Neural progenitor cell (in vitro differentiated cells): Measurements from ENCODE around the gene UPB1. TPM values are rescaled to one million over a fixed set of nuclear protein-coding genes. Genes with fewer than 3 reads are reported as not detected.

ENCODE experiments used
- DNase-seq: peaks from one replicate; pipeline ENCODE4 v3.0.0-alpha.2; 2016; ENCODE audit warnings: low spot score
- H2AFZ ChIP-seq: fragments of 200-600 bp; sonication (generic); replicated peaks from 2 replicates; pipeline ENCODE4 v1.6.1; 2016; ENCODE audit warnings: antibody characterized with exemption
- H3F3A ChIP-seq: fragments of 200-600 bp; sonication (generic); 2 replicates; pipeline ENCODE4 v1.6.1; 2016; ENCODE audit warnings: antibody characterized with exemption, low read depth
- H3K27ac ChIP-seq: fragments of 200-600 bp; sonication (generic); 2 replicates; pipeline ENCODE4 v1.5.1; 2016; ENCODE audit warnings: mild to moderate bottlenecking
- H3K27me3 ChIP-seq: fragments of 200-600 bp; sonication (generic); 2 replicates; pipeline ENCODE4 v1.6.1; 2016; ENCODE audit warnings: mild to moderate bottlenecking, moderate library complexity
- H3K36me3 ChIP-seq: fragments of 200-600 bp; sonication (generic); 2 replicates; pipeline ENCODE4 v1.5.1; 2016
- H3K4me1 ChIP-seq: fragments of 200-600 bp; sonication (generic); 2 replicates; pipeline ENCODE4 v1.6.1; 2016; ENCODE audit warnings: mixed run types
- H3K4me2 ChIP-seq: fragments of 200-600 bp; sonication (generic); 2 replicates; pipeline ENCODE4 v1.6.1; 2016
- H3K4me3 ChIP-seq: fragments of 200-600 bp; sonication (generic); 2 replicates; pipeline ENCODE4 v1.5.1; 2016
- H3K79me2 ChIP-seq: fragments of 200-600 bp; sonication (generic); 2 replicates; pipeline ENCODE4 v1.6.1; 2016; ENCODE audit warnings: low read depth
- H3K9ac ChIP-seq: fragments of 200-600 bp; sonication (generic); 2 replicates; pipeline ENCODE4 v1.6.1; 2016
- H3K9me3 ChIP-seq: fragments of 200-600 bp; sonication (generic); 2 replicates; pipeline ENCODE4 v1.5.1; 2016; ENCODE audit warnings: low read depth
- H4K20me1 ChIP-seq: fragments of 200-600 bp; sonication (generic); 2 replicates; pipeline ENCODE4 v1.6.1; 2016; ENCODE audit warnings: low read depth
- H3K27ac Mint-ChIP-seq: 3 replicates; pipeline ENCODE4 v1.8.0; 2021; ENCODE audit warnings: mixed read lengths
- H3K27me3 Mint-ChIP-seq: 2 replicates; pipeline ENCODE4 v1.8.0; 2022; ENCODE audit warnings: low read depth, mild to moderate bottlenecking, inconsistent platforms, moderate library complexity, mixed read lengths; ENCODE audit not compliant: insufficient read depth
- H3K36me3 Mint-ChIP-seq: 3 replicates; pipeline ENCODE4 v1.8.0; 2021; ENCODE audit warnings: mixed read lengths
- H3K4me1 Mint-ChIP-seq: 3 replicates; pipeline ENCODE4 v1.8.0; 2021; ENCODE audit warnings: mixed read lengths
- H3K4me3 Mint-ChIP-seq: 3 replicates; pipeline ENCODE4 v1.8.0; 2021; ENCODE audit warnings: mild to moderate bottlenecking, moderate library complexity, mixed read lengths
- H3K9me3 Mint-ChIP-seq: 3 replicates; pipeline ENCODE4 v1.8.0; 2020; ENCODE audit warnings: mixed read lengths
- EZH2 ChIP-seq: fragments of 200-600 bp; sonication (generic); IDR thresholded peaks from 2 replicates; pipeline ENCODE4 v1.6.1; 2017; ENCODE audit warnings: antibody characterized with exemption, mild to moderate bottlenecking, moderate library complexity
- EZH2phosphoT487 ChIP-seq: fragments of 200-600 bp; sonication (generic); IDR thresholded peaks from 2 replicates; pipeline ENCODE4 v1.6.1; 2017; ENCODE audit warnings: antibody characterized with exemption
- total RNA-seq: library from RNA; depleted of rRNA; stranded (reverse); fragments of >200 nt; gene quantifications from 2 replicates; pipeline ENCODE4 v1.2.3, GENCODE V29; 2015; ENCODE audit warnings: low replicate concordance
- TF ChIP-seq, protein P1 (sequence below): fragments of 200-600 bp; sonication (generic); IDR thresholded peaks from 2 replicates; pipeline ENCODE4 v1.5.1; 2017; ENCODE audit warnings: antibody characterized with exemption, mild to moderate bottlenecking

Gene UPB1
- total RNA-seq, 1 donor from 2014 or later, result 0.17 TPM

DNA sequence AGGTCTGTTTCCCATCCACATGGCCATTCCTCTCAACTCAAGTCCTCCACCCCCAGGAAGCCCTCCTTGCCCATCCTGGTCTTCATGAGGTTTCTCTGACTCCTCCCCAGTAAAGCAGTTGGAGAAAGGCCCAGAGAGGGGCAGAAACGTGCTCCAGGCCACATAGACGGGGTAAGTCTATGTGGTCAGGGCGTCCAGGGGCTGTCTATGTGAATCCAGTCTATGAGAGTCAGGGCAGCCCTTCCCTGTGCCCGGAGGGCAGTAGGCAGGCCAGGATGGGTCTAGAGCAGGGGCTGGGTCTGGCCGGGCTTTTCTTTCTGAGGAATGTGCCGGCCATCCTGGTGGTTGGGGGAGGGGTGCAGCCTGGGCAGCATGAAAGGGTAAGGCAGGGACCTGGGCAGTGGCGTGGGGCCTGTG, 48.1 kb downstream of the UPB1 start:
- Histone ChIP-seq H3F3A (no peaks in the 10 kb centered on the region), H2AFZ (no peak overlapping the region), H3K4me3 (no peak overlapping the region), H3K4me1 (no peaks in the 10 kb centered on the region), H3K9ac (no peak overlapping the region), H4K20me1 (peaks cover 3% of the 10 kb centered on the region), H3K27me3 (no peaks in the 10 kb centered on the region), H3K36me3 (no peaks in the 10 kb centered on the region), H3K9me3 (no peaks in the 10 kb centered on the region), H3K4me2 (no peak overlapping the region), H3K79me2 (no peaks in the 10 kb centered on the region), H3K27ac (no peak overlapping the region)
- H3K4me1 Mint-ChIP-seq, result no peaks in the 10 kb centered on the region
- no peaks in the 10 kb centered on the region for H3K27me3 Mint-ChIP-seq
- H3K9me3 Mint-ChIP-seq, result no peaks in the 10 kb centered on the region
- no peak for DNase-seq
- TF ChIP-seq EZH2phosphoT487 (no peak), EZH2 (no peak)
- TF ChIP-seq, protein P1, sequence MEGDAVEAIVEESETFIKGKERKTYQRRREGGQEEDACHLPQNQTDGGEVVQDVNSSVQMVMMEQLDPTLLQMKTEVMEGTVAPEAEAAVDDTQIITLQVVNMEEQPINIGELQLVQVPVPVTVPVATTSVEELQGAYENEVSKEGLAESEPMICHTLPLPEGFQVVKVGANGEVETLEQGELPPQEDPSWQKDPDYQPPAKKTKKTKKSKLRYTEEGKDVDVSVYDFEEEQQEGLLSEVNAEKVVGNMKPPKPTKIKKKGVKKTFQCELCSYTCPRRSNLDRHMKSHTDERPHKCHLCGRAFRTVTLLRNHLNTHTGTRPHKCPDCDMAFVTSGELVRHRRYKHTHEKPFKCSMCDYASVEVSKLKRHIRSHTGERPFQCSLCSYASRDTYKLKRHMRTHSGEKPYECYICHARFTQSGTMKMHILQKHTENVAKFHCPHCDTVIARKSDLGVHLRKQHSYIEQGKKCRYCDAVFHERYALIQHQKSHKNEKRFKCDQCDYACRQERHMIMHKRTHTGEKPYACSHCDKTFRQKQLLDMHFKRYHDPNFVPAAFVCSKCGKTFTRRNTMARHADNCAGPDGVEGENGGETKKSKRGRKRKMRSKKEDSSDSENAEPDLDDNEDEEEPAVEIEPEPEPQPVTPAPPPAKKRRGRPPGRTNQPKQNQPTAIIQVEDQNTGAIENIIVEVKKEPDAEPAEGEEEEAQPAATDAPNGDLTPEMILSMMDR, result no peak
- H3K4me3 Mint-ChIP-seq, result no peak overlapping the region
- no peak overlapping the region for H3K27ac Mint-ChIP-seq
- peaks cover 19% of the 10 kb centered on the region for H3K36me3 Mint-ChIP-seq

DNA sequence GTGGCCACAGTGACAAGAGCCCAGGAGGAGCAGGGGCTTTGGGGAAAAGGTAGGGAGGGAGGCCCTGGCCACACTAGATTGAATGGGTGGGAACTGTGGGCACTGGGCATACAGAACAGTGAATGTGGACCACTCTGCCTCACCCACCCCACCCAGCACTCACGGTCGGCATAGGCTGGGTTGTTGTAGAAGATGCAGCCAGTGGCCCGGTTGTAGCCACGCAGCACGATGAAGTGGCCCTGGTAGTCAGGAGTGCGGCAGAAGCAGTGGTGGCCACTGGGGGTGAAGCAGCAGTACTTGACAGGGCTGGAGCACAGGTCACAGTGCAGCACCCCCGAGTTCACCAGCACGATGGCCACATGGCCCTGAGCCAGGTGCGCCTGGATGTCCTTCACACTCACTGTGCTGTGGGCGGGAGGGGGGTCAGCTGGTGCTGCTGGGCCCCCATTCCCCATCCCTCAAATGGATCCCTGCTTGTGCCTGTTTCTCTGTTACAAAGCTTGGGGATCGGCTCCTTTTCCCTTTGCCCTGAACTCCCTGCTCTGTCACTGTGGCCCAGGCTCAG, 48.6 kb downstream of the UPB1 start:
- Mint-ChIP-seq H3K27ac (no peak overlapping the region), H3K36me3 (peaks cover 24% of the 10 kb centered on the region), H3K9me3 (no peaks in the 10 kb centered on the region), H3K27me3 (peaks cover 2% of the 10 kb centered on the region), H3K4me3 (no peak overlapping the region), H3K4me1 (no peaks in the 10 kb centered on the region)
- no peak overlapping the region for H3K4me3 ChIP-seq
- H3F3A ChIP-seq, result no peaks in the 10 kb centered on the region
- peaks cover under 1% of the 10 kb centered on the region for H3K79me2 ChIP-seq
- no peak overlapping the region for H3K27ac ChIP-seq
- H3K27me3 ChIP-seq, result no peaks in the 10 kb centered on the region
- TF ChIP-seq, protein P1, result no peak
- TF ChIP-seq EZH2 (no peak), EZH2phosphoT487 (no peak)
- DNase-seq, result no peak
- H4K20me1 ChIP-seq, result peaks cover 3% of the 10 kb centered on the region
- no peaks in the 10 kb centered on the region for H3K4me1 ChIP-seq
- H3K4me2 ChIP-seq, result no peak overlapping the region
- H3K9me3 ChIP-seq, result no peaks in the 10 kb centered on the region
- H3K36me3 ChIP-seq, result no peaks in the 10 kb centered on the region
- no peak overlapping the region for H3K9ac ChIP-seq
- H2AFZ ChIP-seq, result no peak overlapping the region

DNA sequence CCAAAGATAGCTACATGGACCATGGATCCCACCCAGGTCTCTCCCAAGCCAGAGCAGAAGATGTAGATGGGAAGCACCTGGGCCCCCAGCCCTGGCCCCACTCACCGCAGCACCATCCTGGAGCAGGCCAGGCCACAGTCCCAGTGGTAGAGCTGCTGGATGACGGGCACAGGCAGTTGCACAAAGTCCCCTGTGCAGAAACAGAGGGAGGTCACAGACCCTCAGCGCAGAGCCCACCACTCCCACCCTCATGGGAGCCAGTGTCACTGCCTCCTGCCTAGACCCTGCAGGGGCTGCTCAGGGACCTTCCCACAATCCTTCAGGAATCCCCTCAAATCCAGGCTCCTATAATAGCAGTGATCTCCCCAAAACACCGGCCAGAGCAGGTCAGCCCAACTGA, 53.7 kb downstream of the UPB1 start:
- no peak overlapping the region for H3K27ac Mint-ChIP-seq
- no peak for DNase-seq
- H3K9me3 Mint-ChIP-seq, result no peaks in the 10 kb centered on the region
- Histone ChIP-seq H2AFZ (no peak overlapping the region), H3K4me2 (no peak overlapping the region), H3K4me1 (peaks cover 4% of the 10 kb centered on the region), H3K9me3 (no peaks in the 10 kb centered on the region), H3K9ac (no peak overlapping the region), H3K79me2 (peaks cover 51% of the 10 kb centered on the region), H3F3A (no peaks in the 10 kb centered on the region), H3K27ac (no peak overlapping the region), H3K4me3 (no peak overlapping the region), H3K36me3 (no peaks in the 10 kb centered on the region), H3K27me3 (no peaks in the 10 kb centered on the region), H4K20me1 (peaks cover 28% of the 10 kb centered on the region)
- peaks cover 12% of the 10 kb centered on the region for H3K4me1 Mint-ChIP-seq
- no peak overlapping the region for H3K4me3 Mint-ChIP-seq
- TF ChIP-seq EZH2phosphoT487, result no peak
- TF ChIP-seq, protein P1, result no peak
- TF ChIP-seq EZH2, result no peak
- H3K27me3 Mint-ChIP-seq, result peaks cover 3% of the 10 kb centered on the region
- H3K36me3 Mint-ChIP-seq, result peaks cover 21% of the 10 kb centered on the region
